Breast epithelium (tissue), 3 donors: ENCODE data around the gene DAB1.

ENCODE experiments used
- POLR2A ChIP-seq: fragments of 450-650 bp; IDR thresholded peaks from one replicate; pipeline ENCODE4 v1.6.1; 2016; ENCODE audit warnings: antibody characterized with exemption, mild to moderate bottlenecking, moderate library complexity
- POLR2AphosphoS5 ChIP-seq, 3 donors: sonication (generic); formaldehyde crosslinking; IDR thresholded peaks; one replicate each; pipeline ENCODE4 v1.6.1; 2017; ENCODE audit warnings: antibody characterized with exemption in 3 of 3
- TF ChIP-seq, protein P1 (sequence below), 3 donors: fragments of 450-650 bp; IDR thresholded peaks; one replicate each; pipeline ENCODE4 v1.5.1; 2016 to 2017; ENCODE audit warnings: antibody characterized with exemption in 3 of 3, mild to moderate bottlenecking in 3 of 3, moderate library complexity in 3 of 3

DNA sequence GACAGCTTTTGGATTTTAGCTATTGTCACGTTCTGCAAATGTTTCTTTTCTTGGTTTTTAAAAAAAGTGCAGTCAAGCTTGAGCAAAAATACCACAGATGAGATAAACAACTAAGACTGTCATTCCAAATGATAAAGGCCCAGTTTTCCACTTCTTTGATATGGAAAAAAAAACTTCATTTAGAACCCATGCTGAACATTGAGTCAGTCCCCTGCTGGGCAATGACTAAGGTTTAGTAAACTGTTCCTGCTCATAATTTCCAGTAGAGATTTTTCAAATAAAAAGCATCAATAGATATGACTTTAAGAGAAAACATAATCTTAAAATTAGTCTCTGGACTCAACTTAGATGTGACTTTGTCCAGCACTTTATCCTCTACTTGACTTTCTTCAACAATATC is 290.2 kb downstream of the DAB1 start:
- TF ChIP-seq, protein P1, sequence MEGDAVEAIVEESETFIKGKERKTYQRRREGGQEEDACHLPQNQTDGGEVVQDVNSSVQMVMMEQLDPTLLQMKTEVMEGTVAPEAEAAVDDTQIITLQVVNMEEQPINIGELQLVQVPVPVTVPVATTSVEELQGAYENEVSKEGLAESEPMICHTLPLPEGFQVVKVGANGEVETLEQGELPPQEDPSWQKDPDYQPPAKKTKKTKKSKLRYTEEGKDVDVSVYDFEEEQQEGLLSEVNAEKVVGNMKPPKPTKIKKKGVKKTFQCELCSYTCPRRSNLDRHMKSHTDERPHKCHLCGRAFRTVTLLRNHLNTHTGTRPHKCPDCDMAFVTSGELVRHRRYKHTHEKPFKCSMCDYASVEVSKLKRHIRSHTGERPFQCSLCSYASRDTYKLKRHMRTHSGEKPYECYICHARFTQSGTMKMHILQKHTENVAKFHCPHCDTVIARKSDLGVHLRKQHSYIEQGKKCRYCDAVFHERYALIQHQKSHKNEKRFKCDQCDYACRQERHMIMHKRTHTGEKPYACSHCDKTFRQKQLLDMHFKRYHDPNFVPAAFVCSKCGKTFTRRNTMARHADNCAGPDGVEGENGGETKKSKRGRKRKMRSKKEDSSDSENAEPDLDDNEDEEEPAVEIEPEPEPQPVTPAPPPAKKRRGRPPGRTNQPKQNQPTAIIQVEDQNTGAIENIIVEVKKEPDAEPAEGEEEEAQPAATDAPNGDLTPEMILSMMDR (IDR thresholded peaks at IDR 0.05): no peak
- no peak for TF ChIP-seq POLR2AphosphoS5 (IDR thresholded peaks at IDR 0.05)
- no peak for TF ChIP-seq POLR2A
